ENCODE data around the gene ANKFN1.

Gene ANKFN1

DNA sequence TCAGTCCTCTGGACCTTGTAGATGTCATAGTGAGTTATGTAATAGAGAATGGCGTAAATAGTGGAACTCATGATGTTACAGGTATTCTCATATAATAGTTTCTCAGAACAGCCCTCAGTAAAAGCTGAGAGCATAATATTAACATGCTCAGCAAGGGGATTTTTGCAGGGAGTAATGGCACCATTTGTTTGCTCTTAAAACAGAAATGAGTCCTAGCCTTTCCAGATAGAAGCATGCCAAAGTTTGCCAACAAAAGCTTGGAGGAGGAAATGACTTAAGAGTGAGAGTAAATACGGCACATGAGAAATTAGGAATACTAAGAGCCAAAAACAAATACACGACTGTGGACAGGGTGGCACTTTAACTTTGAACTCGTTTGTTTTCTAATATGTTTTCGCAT, 198.4 kb downstream of the ANKFN1 start:
- no peak for TF ChIP-seq CTCF (conservative IDR thresholded peaks at IDR 0.05; ENCODE audit: low read depth, low read length)
- DNase-seq (ENCODE audit: low read depth): no peak
- no peak overlapping the region for H3K4me3 ChIP-seq (ENCODE audit: low read length)

DNA sequence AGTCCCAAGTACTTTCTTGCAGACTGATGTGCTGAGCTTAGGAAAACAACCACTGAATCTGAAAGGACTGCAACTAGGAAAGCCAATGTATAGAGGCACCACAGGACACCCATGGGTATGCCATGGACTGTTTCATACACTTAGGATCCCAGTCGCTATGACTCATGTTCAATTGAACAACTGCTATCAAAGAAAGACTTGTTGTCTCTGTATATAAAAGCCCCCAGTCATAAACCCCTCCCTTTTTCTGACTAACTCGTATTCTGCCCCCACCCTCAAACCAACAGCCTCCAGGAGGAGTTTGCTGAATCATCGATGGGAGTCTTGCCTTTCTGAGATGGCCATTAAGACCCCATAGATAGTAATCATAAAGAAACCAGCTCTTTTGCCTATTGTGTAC, 205.4 kb downstream of the ANKFN1 start:
- no peak overlapping the region for H3K4me3 ChIP-seq (ENCODE audit: low read length)
- TF ChIP-seq CTCF (conservative IDR thresholded peaks at IDR 0.05; ENCODE audit: low read depth, low read length): no peak
- no peak for DNase-seq (ENCODE audit: low read depth)

GRCh38 chr17:56359518-56359917, 206.2 kb downstream of the ANKFN1 start:
- TF ChIP-seq CTCF (conservative IDR thresholded peaks at IDR 0.05; ENCODE audit: low read depth, low read length): no peak
- no peak for DNase-seq (ENCODE audit: low read depth)
- H3K4me3 ChIP-seq (ENCODE audit: low read length): no peak overlapping the region

- no peak for TF ChIP-seq CTCF (conservative IDR thresholded peaks at IDR 0.05; ENCODE audit: low read depth, low read length)
Measured at GRCh38 chr17:56367366-56367765, 214.1 kb downstream of the ANKFN1 start.

GRCh38 chr17:56373981-56374833, 220.9 kb downstream of the ANKFN1 start:
- no peak for DNase-seq (ENCODE audit: low read depth)
- no peak for TF ChIP-seq CTCF (conservative IDR thresholded peaks at IDR 0.05; ENCODE audit: low read depth, low read length)

More at GRCh38 chr17:56367366-56367765, 214.1 kb downstream of the ANKFN1 start:
- no peak for DNase-seq (ENCODE audit: low read depth)
- H3K4me3 ChIP-seq (ENCODE audit: low read length): no peak overlapping the region

DNA sequence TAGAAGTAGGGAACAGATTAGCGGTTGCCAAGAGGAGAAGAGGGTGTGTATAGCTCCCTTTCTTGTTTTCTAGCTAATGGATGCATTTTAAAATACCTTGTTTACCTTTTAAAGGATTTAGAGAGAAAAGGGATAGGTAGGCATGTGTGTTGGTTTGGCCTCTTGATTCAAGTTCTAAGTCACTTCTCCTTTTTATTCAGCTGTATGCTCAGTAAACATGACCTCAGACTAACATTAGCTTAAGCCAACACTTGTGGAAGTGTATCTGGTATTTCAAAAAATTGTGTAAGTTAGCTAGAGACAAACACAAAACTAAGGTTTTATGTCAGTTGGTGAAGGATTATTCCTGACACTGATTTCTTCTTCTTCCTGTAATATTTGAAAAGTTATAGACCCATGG, 236.1 kb downstream of the ANKFN1 start:
- no peak for DNase-seq (ENCODE audit: low read depth)
- no peak for TF ChIP-seq CTCF (conservative IDR thresholded peaks at IDR 0.05; ENCODE audit: low read depth, low read length)

More at GRCh38 chr17:56373981-56374833, 220.9 kb downstream of the ANKFN1 start:
- H3K4me3 ChIP-seq (ENCODE audit: low read length): no peak overlapping the region

DNA sequence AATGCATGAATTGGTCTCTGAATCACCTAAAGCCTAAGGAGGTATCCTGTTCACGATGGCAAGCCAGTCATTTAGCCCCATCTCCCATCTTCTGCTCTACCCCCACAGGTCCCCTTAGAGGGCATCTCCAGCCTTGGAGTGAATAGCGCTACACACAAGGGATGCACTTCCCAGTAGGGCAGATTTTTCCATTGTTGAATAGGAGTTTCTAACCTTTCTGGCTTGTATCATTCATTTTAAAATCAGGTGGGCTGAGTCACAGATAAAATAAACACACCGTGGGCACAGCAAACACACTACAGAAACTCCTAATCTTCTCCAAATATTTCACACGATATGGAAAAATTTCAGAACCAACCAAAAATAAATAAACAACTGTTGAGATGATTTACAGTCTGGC, 239.0 kb downstream of the ANKFN1 start:
- no peak for DNase-seq (ENCODE audit: low read depth)
- TF ChIP-seq CTCF (conservative IDR thresholded peaks at IDR 0.05; ENCODE audit: low read depth, low read length): no peak

More for the DNA sequence above, 236.1 kb downstream of the ANKFN1 start:
- no peak overlapping the region for H3K4me3 ChIP-seq (ENCODE audit: low read length)

More for the DNA sequence above, 239.0 kb downstream of the ANKFN1 start:
- H3K4me3 ChIP-seq (ENCODE audit: low read length): no peak overlapping the region

Measured in retinal pigment epithelial cell (primary cell).